Esophagus squamous epithelium (tissue), 4 donors: ENCODE measurements around the gene ETV6.

Experiments
- CTCF ChIP-seq, 6 experiments: fragments of 450-650 bp in 4 of 6; fragments of 200-600 bp in 2 of 6; sonication (generic) in 2 of 6; IDR thresholded peaks; one replicate each; pipeline ENCODE4 v1.5.1; 2016 to 2019; ENCODE audit warnings: antibody characterized with exemption in 6 of 6, mild to moderate bottlenecking in 4 of 6, moderate library complexity in 4 of 6
- POLR2A ChIP-seq, 4 donors: fragments of 450-650 bp; IDR thresholded peaks; one replicate each; pipeline ENCODE4 v1.6.1; 2017; ENCODE audit warnings: antibody characterized with exemption in 4 of 4, mild to moderate bottlenecking in 4 of 4, moderate library complexity in 3 of 4

- TF ChIP-seq POLR2A (IDR thresholded peaks at IDR 0.05) (no peak), CTCF (IDR thresholded peaks at IDR 0.05) (no peak)
These were observed 125.3 kb downstream of the ETV6 start for GRCh38 chr12:11774821-11775220.
